Stimulated activated CD4-positive, alpha-beta T cell treated with anti-CD3 and anti-CD28 coated beads, Interleukin-4, amount 100 ng/mL, for 24 hours (primary cell): Measurements from ENCODE around the gene VTI1A.
"Not testable (repeated sequence)": the region's sequence is repeated elsewhere in the genome, so short reads cannot be mapped to it uniquely, and the experiment has no call there.

ENCODE experiments used
- DNase-seq: peaks from one replicate; pipeline ENCODE4 v3.0.0-alpha.2; 2020

The VTI1A gene

GRCh38 chr10:112507988-112508387 is 61.0 kb downstream of the VTI1A start:
- no peak for DNase-seq

GRCh38 chr10:112509558-112510291 is 62.7 kb downstream of the VTI1A start:
- DNase-seq: no peak

- DNase-seq: peak; percentile 7
Observed at GRCh38 chr10:112510384-112510783, 63.4 kb downstream of the VTI1A start.

GRCh38 chr10:112512294-112512693 is 65.3 kb downstream of the VTI1A start:
- DNase-seq: no peak

GRCh38 chr10:112515126-112515525 is 68.1 kb downstream of the VTI1A start:
- DNase-seq: no peak

- DNase-seq: no peak
Observed at GRCh38 chr10:112515852-112516251, 68.8 kb downstream of the VTI1A start.

- no peak for DNase-seq
Observed at GRCh38 chr10:112517451-112517862, 70.4 kb downstream of the VTI1A start.

- peak; percentile 18 for DNase-seq
Observed at GRCh38 chr10:112519133-112519761, 72.2 kb downstream of the VTI1A start.

- DNase-seq: no peak
Observed at GRCh38 chr10:112520914-112521313, 73.9 kb downstream of the VTI1A start.

- no peak for DNase-seq
Observed at GRCh38 chr10:112524641-112525040, 77.6 kb downstream of the VTI1A start.

GRCh38 chr10:112525200-112525599 is 78.2 kb downstream of the VTI1A start:
- no peak for DNase-seq

- no peak for DNase-seq
Observed at GRCh38 chr10:112526139-112526538, 79.1 kb downstream of the VTI1A start.

- DNase-seq: no peak
Observed at GRCh38 chr10:112526906-112527305, 79.9 kb downstream of the VTI1A start.

- DNase-seq: no peak
Observed at GRCh38 chr10:112528235-112528634, 81.2 kb downstream of the VTI1A start.

- DNase-seq: no peak
Observed at GRCh38 chr10:112531421-112531820, 84.4 kb downstream of the VTI1A start.

GRCh38 chr10:112532189-112532588 is 85.2 kb downstream of the VTI1A start:
- peak; percentile 24 for DNase-seq

- DNase-seq: no peak
Observed at GRCh38 chr10:112532956-112533355, 85.9 kb downstream of the VTI1A start.

GRCh38 chr10:112533916-112534315 is 86.9 kb downstream of the VTI1A start:
- DNase-seq: no peak

GRCh38 chr10:112535531-112535951 is 88.5 kb downstream of the VTI1A start:
- DNase-seq: no peak

- no peak for DNase-seq
Observed at GRCh38 chr10:112536663-112537062, 89.6 kb downstream of the VTI1A start.

- DNase-seq: no peak
Observed at GRCh38 chr10:112538168-112538567, 91.2 kb downstream of the VTI1A start.

- DNase-seq: no peak
Observed at GRCh38 chr10:112539340-112539739, 92.3 kb downstream of the VTI1A start.

GRCh38 chr10:112542823-112543222 is 95.8 kb downstream of the VTI1A start:
- DNase-seq: not testable (repeated sequence)

- no peak for DNase-seq
Observed at GRCh38 chr10:112546474-112546873, 99.5 kb downstream of the VTI1A start.
